Measurements from ENCODE around the gene ERVH48-1. TPM values are rescaled to one million over a fixed set of nuclear protein-coding genes. Genes with fewer than 3 reads are reported as not detected.
A peak's percentile ranks its signal among the peaks of the same experiment; 100 is the strongest.

ERVH48-1 gene
- total and polyA plus RNA-seq, 10 donors, result 0.05 TPM; not detected in 9

- Histone ChIP-seq H3K4me1 (no peaks in the 10 kb centered on the region), H3K9me3 (no peaks in the 10 kb centered on the region), H3K4me3 (no peak overlapping the region), H3K27ac (no peak overlapping the region), H3K36me3 (no peaks in the 10 kb centered on the region), H3K27me3 (replicated peaks in 1 of 7) (no peaks in the 10 kb centered on the region)
- peak; percentile 7 for DNase-seq
- WGBS, 5 donors, result 62 to 86% (median 64%) methylated on average over 3 of the region's 3 CpGs
- intact Hi-C loops (cut with DNase I; ENCODE audit: low total_unique reads), result loop anchor here (10.0 kb wide), 1 partner anchor 420 kb away; no protein-coding TSS in a partner anchor
- TF ChIP-seq POLR2A (IDR thresholded peaks at IDR 0.05) (no peak), POLR2AphosphoS5 (IDR thresholded peaks at IDR 0.05) (no peak)
- TF ChIP-seq, protein P1, sequence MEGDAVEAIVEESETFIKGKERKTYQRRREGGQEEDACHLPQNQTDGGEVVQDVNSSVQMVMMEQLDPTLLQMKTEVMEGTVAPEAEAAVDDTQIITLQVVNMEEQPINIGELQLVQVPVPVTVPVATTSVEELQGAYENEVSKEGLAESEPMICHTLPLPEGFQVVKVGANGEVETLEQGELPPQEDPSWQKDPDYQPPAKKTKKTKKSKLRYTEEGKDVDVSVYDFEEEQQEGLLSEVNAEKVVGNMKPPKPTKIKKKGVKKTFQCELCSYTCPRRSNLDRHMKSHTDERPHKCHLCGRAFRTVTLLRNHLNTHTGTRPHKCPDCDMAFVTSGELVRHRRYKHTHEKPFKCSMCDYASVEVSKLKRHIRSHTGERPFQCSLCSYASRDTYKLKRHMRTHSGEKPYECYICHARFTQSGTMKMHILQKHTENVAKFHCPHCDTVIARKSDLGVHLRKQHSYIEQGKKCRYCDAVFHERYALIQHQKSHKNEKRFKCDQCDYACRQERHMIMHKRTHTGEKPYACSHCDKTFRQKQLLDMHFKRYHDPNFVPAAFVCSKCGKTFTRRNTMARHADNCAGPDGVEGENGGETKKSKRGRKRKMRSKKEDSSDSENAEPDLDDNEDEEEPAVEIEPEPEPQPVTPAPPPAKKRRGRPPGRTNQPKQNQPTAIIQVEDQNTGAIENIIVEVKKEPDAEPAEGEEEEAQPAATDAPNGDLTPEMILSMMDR (IDR thresholded peaks at IDR 0.05 in 8 of 11, conservative IDR thresholded peaks at IDR 0.05 in 3 of 11), result no peak
Observed at GRCh38 chr21:42965211-42965560, 39.8 kb upstream of the ERVH48-1 start.

GRCh38 chr21:42964546-42965210, 39.2 kb upstream of the ERVH48-1 start:
- Histone ChIP-seq H3K36me3 (no peaks in the 10 kb centered on the region), H3K27ac (no peak overlapping the region), H3K4me3 (no peak overlapping the region), H3K9me3 (no peaks in the 10 kb centered on the region), H3K4me1 (no peaks in the 10 kb centered on the region), H3K27me3 (replicated peaks in 1 of 7) (no peaks in the 10 kb centered on the region)
- 90 to 97% (median 94%) methylated on average over 13 of the region's 13 CpGs for WGBS, 5 donors
- TF ChIP-seq POLR2AphosphoS5 (IDR thresholded peaks at IDR 0.05), result no peak
- no peak for TF ChIP-seq POLR2A (IDR thresholded peaks at IDR 0.05)
- TF ChIP-seq, protein P1 (IDR thresholded peaks at IDR 0.05 in 8 of 11, conservative IDR thresholded peaks at IDR 0.05 in 3 of 11), result no peak
- intact Hi-C loops (cut with DNase I; ENCODE audit: low total_unique reads), result loop anchor here (10.0 kb wide), 1 partner anchor 420 kb away; no protein-coding TSS in a partner anchor
- DNase-seq, result peak; percentile 27

- Histone ChIP-seq H3K27ac (no peak overlapping the region), H3K4me1 (no peaks in the 10 kb centered on the region), H3K4me3 (no peak overlapping the region), H3K36me3 (no peaks in the 10 kb centered on the region), H3K27me3 (replicated peaks in 1 of 7) (no peaks in the 10 kb centered on the region), H3K9me3 (no peaks in the 10 kb centered on the region)
- WGBS, 5 donors, result 89 to 95% (median 91%) methylated on average over 9 of the region's 9 CpGs
- TF ChIP-seq, protein P1 (IDR thresholded peaks at IDR 0.05 in 8 of 11, conservative IDR thresholded peaks at IDR 0.05 in 3 of 11), result no peak
- no peak for TF ChIP-seq POLR2A (IDR thresholded peaks at IDR 0.05)
- TF ChIP-seq POLR2AphosphoS5 (IDR thresholded peaks at IDR 0.05), result no peak
- intact Hi-C loops (cut with DNase I; ENCODE audit: low total_unique reads), result loop anchor here (10.0 kb wide), 1 partner anchor 419 kb away; no protein-coding TSS in a partner anchor
- DNase-seq, result peak; percentile 47
Observed at GRCh38 chr21:42964086-42964485, 38.7 kb upstream of the ERVH48-1 start.

GRCh38 chr21:42962380-42963007, 37.1 kb upstream of the ERVH48-1 start:
- 69 to 87% (median 82%) methylated on average over 3 to 6 of the region's 6 CpGs for whole genome bisulfite sequencing, 5 donors
- TF ChIP-seq POLR2A (IDR thresholded peaks at IDR 0.05) (no peak), POLR2AphosphoS5 (IDR thresholded peaks at IDR 0.05) (no peak)
- TF ChIP-seq, protein P1 (IDR thresholded peaks at IDR 0.05 in 8 of 11, conservative IDR thresholded peaks at IDR 0.05 in 3 of 11), result no peak
- no peaks in the 10 kb centered on the region for H3K36me3 ChIP-seq
- H3K4me1 ChIP-seq, result no peaks in the 10 kb centered on the region
- H3K27me3 ChIP-seq (replicated peaks in 1 of 7), result no peaks in the 10 kb centered on the region
- H3K9me3 ChIP-seq, result no peaks in the 10 kb centered on the region
- intact Hi-C loops (cut with DNase I; ENCODE audit: low total_unique reads), result loop anchor here (10.0 kb wide), 1 partner anchor 418 kb away; no protein-coding TSS in a partner anchor
- peak; percentile 4 for DNase-seq
- H3K4me3 ChIP-seq, result no peak overlapping the region
- H3K27ac ChIP-seq, result no peak overlapping the region

Measured in spleen (tissue), 11 donors.